BJ (cell line): Measurements from ENCODE around the gene PDE8B. TPM values are rescaled to one million over a fixed set of nuclear protein-coding genes. Genes with fewer than 3 reads are reported as not detected.

ENCODE experiments used
- CTCF ChIA-PET: fragments of 350-600 bp; formaldehyde crosslinking; extraction: SDS; loops from one replicate; lab custom pipeline; 2021; ENCODE audit warnings: antibody characterized with exemption, inconsistent platforms; lab: Yijun Ruan, JAX
- POLR2A ChIA-PET: fragments of 300-600 bp; sonication (Branson Sonifier 250); formaldehyde crosslinking; extraction: SDS; loops from one replicate; lab custom pipeline; 2021; ENCODE audit warnings: antibody characterized with exemption; lab: Charles Lee
- DNase-seq: peaks from one replicate; pipeline ENCODE4 v3.0.0-alpha.2; 2011; ENCODE audit warnings: low read depth
- H3K27me3 ChIP-seq: 2 replicates; pipeline ENCODE4 v1.6.0; 2011; ENCODE audit warnings: low read length; ENCODE audit not compliant: control insufficient read depth, insufficient read depth
- H3K36me3 ChIP-seq: 2 replicates; pipeline ENCODE4 v1.5.1; 2011; ENCODE audit warnings: low read length; ENCODE audit not compliant: control insufficient read depth, insufficient read depth
- H3K4me3 ChIP-seq: 2 replicates; pipeline ENCODE4 v1.5.1; 2011; ENCODE audit warnings: low read depth, mild to moderate bottlenecking, control low read depth, low read length
- polyA plus RNA-seq: library from polyadenylated mRNA; depleted of rRNA; stranded (reverse); fragments of >200 nt; gene quantifications from 2 replicates; pipeline ENCODE4 v1.2.3, GENCODE V29; 2011
- TF ChIP-seq, protein P1 (sequence below): IDR thresholded peaks from 2 replicates; pipeline ENCODE4 v1.5.1; 2011; ENCODE audit warnings: low read depth, mild to moderate bottlenecking, control low read depth, inconsistent platforms, low read length, moderate library complexity; ENCODE audit not compliant: insufficient read depth

PDE8B gene
- polyA plus RNA-seq, 1 experiment: 2.2 TPM

DNA sequence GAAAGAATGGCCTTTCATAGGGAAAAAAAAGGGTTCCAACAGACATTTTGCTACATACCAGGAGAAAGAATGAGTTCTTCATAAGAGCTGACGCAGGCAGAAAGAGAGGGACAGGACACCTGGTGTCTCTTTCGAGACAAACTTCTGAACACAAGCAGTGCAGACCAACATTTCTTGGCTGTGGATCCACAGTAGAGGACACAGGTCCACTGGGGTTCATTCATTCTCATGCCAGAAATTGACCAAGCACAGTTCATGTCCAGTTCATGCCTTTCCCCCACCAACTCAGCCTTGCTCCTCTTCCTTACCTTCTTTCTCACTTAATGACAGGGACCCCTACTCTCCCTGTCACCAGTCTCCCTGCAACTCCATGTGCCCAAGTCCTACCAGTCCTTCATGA is 144.0 kb downstream of the PDE8B start:
- ChIA-PET CTCF (no interaction called here), POLR2A (no interaction called here)
- DNase-seq: no peak
- Histone ChIP-seq H3K4me3 (no peak overlapping the region), H3K36me3 (no peaks in the 10 kb centered on the region), H3K27me3 (no peaks in the 10 kb centered on the region)
- TF ChIP-seq, protein P1, sequence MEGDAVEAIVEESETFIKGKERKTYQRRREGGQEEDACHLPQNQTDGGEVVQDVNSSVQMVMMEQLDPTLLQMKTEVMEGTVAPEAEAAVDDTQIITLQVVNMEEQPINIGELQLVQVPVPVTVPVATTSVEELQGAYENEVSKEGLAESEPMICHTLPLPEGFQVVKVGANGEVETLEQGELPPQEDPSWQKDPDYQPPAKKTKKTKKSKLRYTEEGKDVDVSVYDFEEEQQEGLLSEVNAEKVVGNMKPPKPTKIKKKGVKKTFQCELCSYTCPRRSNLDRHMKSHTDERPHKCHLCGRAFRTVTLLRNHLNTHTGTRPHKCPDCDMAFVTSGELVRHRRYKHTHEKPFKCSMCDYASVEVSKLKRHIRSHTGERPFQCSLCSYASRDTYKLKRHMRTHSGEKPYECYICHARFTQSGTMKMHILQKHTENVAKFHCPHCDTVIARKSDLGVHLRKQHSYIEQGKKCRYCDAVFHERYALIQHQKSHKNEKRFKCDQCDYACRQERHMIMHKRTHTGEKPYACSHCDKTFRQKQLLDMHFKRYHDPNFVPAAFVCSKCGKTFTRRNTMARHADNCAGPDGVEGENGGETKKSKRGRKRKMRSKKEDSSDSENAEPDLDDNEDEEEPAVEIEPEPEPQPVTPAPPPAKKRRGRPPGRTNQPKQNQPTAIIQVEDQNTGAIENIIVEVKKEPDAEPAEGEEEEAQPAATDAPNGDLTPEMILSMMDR: no peak

DNA sequence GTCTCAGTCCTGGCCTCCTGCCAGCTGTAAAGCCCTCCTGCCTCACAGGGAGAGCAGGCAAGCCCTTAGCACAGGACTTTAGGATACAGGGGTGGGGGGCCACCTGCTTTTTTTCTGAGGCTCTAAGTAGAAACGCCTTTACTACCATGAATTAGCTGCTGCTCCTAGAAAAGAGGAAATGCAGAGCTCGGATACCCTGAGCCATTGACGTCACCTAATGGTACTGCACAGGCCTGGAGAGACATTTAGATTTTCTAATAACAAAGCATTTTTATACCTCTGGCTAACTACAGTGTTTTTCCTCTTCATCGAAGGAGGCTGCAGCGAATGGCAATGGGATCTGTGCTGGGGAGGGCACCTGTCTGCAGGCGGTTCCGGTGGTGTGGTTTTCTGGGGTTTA is 144.6 kb downstream of the PDE8B start:
- ChIA-PET CTCF (interaction anchor here (1.2 to 1.6 kb wide), 2 partner anchors 8 to 269 kb away, joined by 3 read pairs; no protein-coding TSS in a partner anchor), POLR2A (no interaction called here)
- no peaks in the 10 kb centered on the region for H3K27me3 ChIP-seq
- TF ChIP-seq, protein P1: no peak
- DNase-seq: no peak
- H3K36me3 ChIP-seq: no peaks in the 10 kb centered on the region
- H3K4me3 ChIP-seq: no peak overlapping the region

DNA sequence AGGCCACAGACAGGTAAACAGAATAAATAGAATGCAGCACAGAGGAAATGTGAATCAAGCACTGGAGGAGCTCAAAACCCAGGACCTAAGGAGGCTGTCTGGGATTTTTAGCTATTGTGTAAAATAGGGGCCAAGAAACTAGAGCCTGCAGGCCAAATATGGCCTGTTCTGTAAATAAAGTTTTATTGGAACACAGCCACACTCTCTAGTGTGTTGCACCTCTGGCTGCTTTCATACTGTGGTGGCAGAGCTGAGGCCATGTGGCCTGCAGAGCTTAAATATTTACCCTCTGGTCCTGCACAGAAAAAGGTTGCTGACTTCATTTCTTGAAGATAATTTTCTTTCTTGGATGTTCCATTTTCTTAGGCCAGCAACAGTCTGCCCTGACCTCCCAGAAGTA is 145.3 kb downstream of the PDE8B start:
- CTCF ChIA-PET: interaction anchor here (0.6 to 1.6 kb wide), 3 partner anchors 9 to 270 kb away, joined by 3 read pairs; no protein-coding TSS in a partner anchor
- TF ChIP-seq, protein P1: no peak
- Histone ChIP-seq H3K27me3 (no peaks in the 10 kb centered on the region), H3K36me3 (no peaks in the 10 kb centered on the region), H3K4me3 (no peak overlapping the region)
- no peak for DNase-seq
- POLR2A ChIA-PET: no interaction called here

DNA sequence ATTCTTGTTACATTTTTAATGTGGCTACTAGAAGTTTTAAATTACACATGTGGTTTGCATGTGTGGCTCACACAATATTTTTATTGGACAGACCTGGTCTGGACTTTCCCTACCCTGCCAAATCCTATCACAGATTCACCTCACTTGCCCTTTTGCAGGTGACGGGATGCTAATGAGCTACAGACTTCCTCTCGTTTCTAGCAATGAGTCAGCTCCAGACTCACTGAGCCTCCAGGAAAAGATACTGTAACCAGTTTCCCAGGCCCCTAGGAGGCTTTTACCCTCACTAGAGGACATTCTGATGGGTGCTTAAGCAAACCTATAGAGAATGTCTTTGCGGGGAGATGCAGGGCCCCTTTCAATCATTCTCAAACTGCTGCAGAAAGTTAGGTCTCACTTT is 146.3 kb downstream of the PDE8B start:
- DNase-seq: peak; percentile 70
- Histone ChIP-seq H3K36me3 (no peaks in the 10 kb centered on the region), H3K4me3 (no peak overlapping the region), H3K27me3 (no peaks in the 10 kb centered on the region)
- TF ChIP-seq, protein P1: 0 out of 2 replicates have a peak, but pooled peaks have one; percentile 10
- ChIA-PET POLR2A (no interaction called here), CTCF (interaction anchor here (1.0 to 1.9 kb wide), 6 partner anchors 14 to 213 kb away, joined by 3 to 7 read pairs (median 3); partner anchors contain the start of gene WDR41)

DNA sequence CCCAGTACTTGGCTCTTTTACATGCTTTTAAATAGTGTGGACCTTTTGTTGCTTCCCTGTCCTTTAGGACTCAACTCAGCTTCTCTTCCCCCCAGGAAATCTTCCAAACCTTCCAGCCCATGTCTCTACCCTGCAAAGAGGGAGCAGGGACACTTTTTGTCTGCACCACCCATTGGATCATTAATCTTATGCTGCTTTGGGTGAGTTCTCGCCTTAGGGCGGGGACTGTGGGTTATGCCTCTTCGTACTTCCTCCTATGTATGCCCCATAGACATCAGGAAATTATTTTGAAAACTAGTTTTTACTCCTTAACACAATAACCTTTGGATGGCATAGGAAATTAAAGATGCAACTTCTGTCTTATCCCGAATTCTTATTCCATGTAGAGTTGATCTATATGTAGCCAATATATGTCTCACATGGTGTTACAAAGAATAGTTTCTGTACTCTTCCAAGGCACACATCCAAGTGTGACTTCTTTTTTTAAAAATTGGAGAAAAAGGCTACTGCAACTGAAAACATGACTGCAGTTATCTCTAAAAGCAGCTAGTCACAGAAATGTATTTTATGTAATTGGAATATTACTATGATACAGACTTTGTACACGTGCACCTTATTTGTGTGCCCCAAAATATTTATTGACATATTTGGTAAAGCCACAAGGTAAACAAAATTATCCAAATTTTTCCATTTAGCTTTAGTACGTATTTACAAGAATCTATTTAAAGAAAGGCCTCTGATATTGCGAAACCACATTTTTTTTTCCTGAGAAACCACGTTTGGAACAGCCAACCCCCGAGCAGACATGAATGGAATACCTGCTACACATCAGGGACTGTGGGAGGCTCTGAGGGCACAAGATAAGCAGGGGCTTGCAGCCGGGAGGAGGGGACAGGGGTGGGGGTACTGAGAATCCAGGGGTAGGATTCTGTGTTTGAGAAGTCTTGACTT is 148.1 kb downstream of the PDE8B start:
- TF ChIP-seq, protein P1: no peak
- ChIA-PET CTCF (interaction anchor here (1.0 to 1.8 kb wide), 7 partner anchors 9 to 218 kb away, joined by 3 to 6 read pairs (median 4); partner anchors contain the start of gene WDR41), POLR2A (interaction anchor here (0.5 kb wide), 1 partner anchor 412 kb away, joined by 7 read pairs; no protein-coding TSS in a partner anchor)
- no peaks in the 10 kb centered on the region for H3K36me3 ChIP-seq
- H3K27me3 ChIP-seq: no peaks in the 10 kb centered on the region
- DNase-seq: peak; percentile 80
- no peak overlapping the region for H3K4me3 ChIP-seq
